Gastrocnemius medialis (tissue), 4 donors: ENCODE results near the gene RHPN2. TPM values are rescaled to one million over a fixed set of nuclear protein-coding genes. Genes with fewer than 3 reads are reported as not detected.

ENCODE experiments used
- ATAC-seq, 2 donors: fragments of 150-250 bp; one replicate each; pipeline ENCODE4 v1.9.1; 2016
- DNase-seq, 2 donors: peaks; one replicate each; pipeline ENCODE4 v3.0.0-alpha.2; 2019
- H3K27ac ChIP-seq, 4 donors: fragments of 200-600 bp; sonication (generic); 1 replicate in 1 of 4; 2 replicates in 3 of 4; pipeline ENCODE4 v1.5.1; 2016 to 2018; ENCODE audit warnings: mild to moderate bottlenecking in 2 of 4, moderate library complexity in 1 of 4
- H3K27me3 ChIP-seq, 3 donors: fragments of 200-600 bp; sonication (generic) in 2 of 3; 1 replicate in 1 of 3; 2 replicates in 2 of 3; pipeline versions ENCODE4 v1.5.1 to v1.6.0; 2016 to 2019; ENCODE audit warnings: mild to moderate bottlenecking in 1 of 3, moderate library complexity in 1 of 3
- H3K36me3 ChIP-seq, 2 donors: fragments of 200-600 bp; sonication (generic) in 1 of 2; one replicate each; pipeline ENCODE4 v1.5.1; 2017 to 2018
- H3K4me1 ChIP-seq, 2 donors: fragments of 200-600 bp; sonication (generic) in 1 of 2; one replicate each; pipeline ENCODE4 v1.5.1; 2016 to 2017; ENCODE audit warnings: mild to moderate bottlenecking in 2 of 2
- H3K4me3 ChIP-seq, 4 donors: fragments of 200-600 bp; sonication (generic) in 3 of 4; 1 replicate in 1 of 4; 2 replicates in 3 of 4; pipeline ENCODE4 v1.5.1; 2016 to 2019; ENCODE audit warnings: mild to moderate bottlenecking in 2 of 4
- H3K9me3 ChIP-seq, 3 donors: fragments of 200-600 bp; sonication (generic) in 2 of 3; 1 replicate in 1 of 3; 2 replicates in 2 of 3; pipeline ENCODE4 v1.5.1; 2016 to 2019
- POLR2A ChIP-seq, 2 donors: fragments of 450-650 bp; IDR thresholded peaks; one replicate each; pipeline ENCODE4 v1.6.1; 2017; ENCODE audit warnings: antibody characterized with exemption in 2 of 2, mild to moderate bottlenecking in 2 of 2, moderate library complexity in 2 of 2
- in situ Hi-C, 4 donors: fragments of 200-750 bp; cut with MboI; loops; one replicate each; pipeline versions ENCODE4 v1.15.0 to v1.8.0; 2017; ENCODE audit warnings: low sequenced_read_pairs in 4 of 4
- intact Hi-C: fragments of 100-400 bp; cut with DNase I; formaldehyde crosslinking; loops from one replicate; pipeline ENCODE4 v1.15.1; 2023; ENCODE audit warnings: low total_unique reads
- total RNA-seq, 4 donors: library from RNA; depleted of rRNA; stranded (reverse); fragments of >200 nt; gene quantifications; one replicate each; pipeline versions ENCODE4 v1.1.0 to v1.2.3, GENCODE V29; 2016
- TF ChIP-seq, protein P1 (sequence below), 5 experiments: fragments of 450-650 bp in 3 of 5; fragments of 200-600 bp in 2 of 5; sonication (generic) in 2 of 5; IDR thresholded peaks in 4 of 5; conservative IDR thresholded peaks in 1 of 5; 1 replicate in 4 of 5; 2 replicates in 1 of 5; pipeline ENCODE4 v1.5.1; 2016 to 2019; ENCODE audit warnings: antibody characterized with exemption in 5 of 5, mild to moderate bottlenecking in 3 of 5, moderate library complexity in 3 of 5

RHPN2 gene
- total RNA-seq, 4 donors from 2014 or later: 0.39 to 0.71 (median 0.70) TPM; not detected in 1

DNA sequence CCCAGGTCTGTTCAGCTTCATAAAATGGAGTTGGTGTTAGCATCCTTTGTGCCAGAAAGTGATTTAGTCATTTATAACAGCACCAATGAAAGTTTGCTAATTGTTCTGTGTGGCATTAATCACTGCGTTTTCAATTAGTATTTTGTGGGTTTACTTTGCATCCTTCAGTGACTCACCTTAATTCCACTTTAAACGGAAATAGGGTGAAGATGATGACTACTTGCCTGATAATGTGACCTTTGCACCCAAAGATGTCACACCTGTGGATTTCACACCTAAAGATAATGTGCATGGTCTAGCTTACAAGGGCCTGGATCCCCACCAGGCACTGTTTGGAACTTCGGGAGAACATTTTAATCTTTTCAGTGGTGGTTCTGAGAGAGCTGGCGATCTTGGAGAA lies 31.3 kb upstream of the RHPN2 start:
- TF ChIP-seq, protein P1, sequence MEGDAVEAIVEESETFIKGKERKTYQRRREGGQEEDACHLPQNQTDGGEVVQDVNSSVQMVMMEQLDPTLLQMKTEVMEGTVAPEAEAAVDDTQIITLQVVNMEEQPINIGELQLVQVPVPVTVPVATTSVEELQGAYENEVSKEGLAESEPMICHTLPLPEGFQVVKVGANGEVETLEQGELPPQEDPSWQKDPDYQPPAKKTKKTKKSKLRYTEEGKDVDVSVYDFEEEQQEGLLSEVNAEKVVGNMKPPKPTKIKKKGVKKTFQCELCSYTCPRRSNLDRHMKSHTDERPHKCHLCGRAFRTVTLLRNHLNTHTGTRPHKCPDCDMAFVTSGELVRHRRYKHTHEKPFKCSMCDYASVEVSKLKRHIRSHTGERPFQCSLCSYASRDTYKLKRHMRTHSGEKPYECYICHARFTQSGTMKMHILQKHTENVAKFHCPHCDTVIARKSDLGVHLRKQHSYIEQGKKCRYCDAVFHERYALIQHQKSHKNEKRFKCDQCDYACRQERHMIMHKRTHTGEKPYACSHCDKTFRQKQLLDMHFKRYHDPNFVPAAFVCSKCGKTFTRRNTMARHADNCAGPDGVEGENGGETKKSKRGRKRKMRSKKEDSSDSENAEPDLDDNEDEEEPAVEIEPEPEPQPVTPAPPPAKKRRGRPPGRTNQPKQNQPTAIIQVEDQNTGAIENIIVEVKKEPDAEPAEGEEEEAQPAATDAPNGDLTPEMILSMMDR (IDR thresholded peaks at IDR 0.05 in 4 of 5, conservative IDR thresholded peaks at IDR 0.05 in 1 of 5): no peak
- TF ChIP-seq POLR2A (IDR thresholded peaks at IDR 0.05): no peak
- peaks cover 0 to 85% of the 10 kb centered on the region in 2 donors for H3K36me3 ChIP-seq
- ATAC-seq: no peak
- in situ Hi-C loops (no loop called here), intact Hi-C loops (no loop called here)
- H3K27me3 ChIP-seq: no peaks in the 10 kb centered on the region
- H3K4me3 ChIP-seq: no peak overlapping the region
- DNase-seq: no peak
- H3K9me3 ChIP-seq: no peaks in the 10 kb centered on the region
- H3K27ac ChIP-seq: no peak overlapping the region
- peaks cover 4 to 16% of the 10 kb centered on the region in 2 donors for H3K4me1 ChIP-seq

DNA sequence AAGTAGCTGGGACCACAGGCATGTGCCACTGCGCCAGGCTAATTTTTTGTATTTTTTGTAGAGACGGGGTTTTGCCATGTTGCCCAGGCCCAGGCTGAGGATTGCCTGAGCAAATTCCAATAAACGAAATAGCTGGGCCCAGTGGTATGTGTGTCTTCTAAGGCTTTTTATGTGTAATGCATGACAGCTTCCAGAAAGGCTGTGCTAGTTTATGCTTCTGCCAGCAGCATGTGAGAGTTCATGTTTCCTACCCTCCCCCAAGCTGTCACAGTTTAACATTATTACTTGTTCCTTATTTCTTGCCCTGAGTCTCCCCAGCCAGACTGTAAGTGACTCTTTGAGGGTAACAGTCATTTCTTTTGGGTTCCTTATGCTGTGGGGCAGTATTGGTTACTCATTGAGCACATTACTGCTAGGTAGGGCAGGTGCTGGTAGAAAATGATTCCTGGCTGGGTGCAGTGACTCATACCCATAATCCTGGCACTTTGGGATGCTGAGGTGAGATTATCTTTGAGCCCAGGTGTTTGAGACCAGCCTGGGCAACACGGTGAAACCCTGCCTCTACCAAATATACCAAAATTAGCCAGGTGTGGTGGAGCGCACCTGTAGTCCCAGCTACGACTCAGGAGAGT lies 29.9 kb upstream of the RHPN2 start:
- Histone ChIP-seq H3K27ac (peak overlapping the region in 3 of 4 donors; percentile 28 to 68 (median 61)), H3K9me3 (no peaks in the 10 kb centered on the region), H3K27me3 (no peaks in the 10 kb centered on the region), H3K36me3 (peaks cover 0 to 85% of the 10 kb centered on the region in 2 donors), H3K4me3 (no peak overlapping the region), H3K4me1 (peaks cover 4 to 16% of the 10 kb centered on the region in 2 donors)
- in situ Hi-C loops: no loop called here
- no peak for TF ChIP-seq POLR2A (IDR thresholded peaks at IDR 0.05)
- TF ChIP-seq, protein P1 (IDR thresholded peaks at IDR 0.05 in 4 of 5, conservative IDR thresholded peaks at IDR 0.05 in 1 of 5): no peak
- no peak for DNase-seq
- intact Hi-C loops: no loop called here
- ATAC-seq: peak; percentile 76 to 81

DNA sequence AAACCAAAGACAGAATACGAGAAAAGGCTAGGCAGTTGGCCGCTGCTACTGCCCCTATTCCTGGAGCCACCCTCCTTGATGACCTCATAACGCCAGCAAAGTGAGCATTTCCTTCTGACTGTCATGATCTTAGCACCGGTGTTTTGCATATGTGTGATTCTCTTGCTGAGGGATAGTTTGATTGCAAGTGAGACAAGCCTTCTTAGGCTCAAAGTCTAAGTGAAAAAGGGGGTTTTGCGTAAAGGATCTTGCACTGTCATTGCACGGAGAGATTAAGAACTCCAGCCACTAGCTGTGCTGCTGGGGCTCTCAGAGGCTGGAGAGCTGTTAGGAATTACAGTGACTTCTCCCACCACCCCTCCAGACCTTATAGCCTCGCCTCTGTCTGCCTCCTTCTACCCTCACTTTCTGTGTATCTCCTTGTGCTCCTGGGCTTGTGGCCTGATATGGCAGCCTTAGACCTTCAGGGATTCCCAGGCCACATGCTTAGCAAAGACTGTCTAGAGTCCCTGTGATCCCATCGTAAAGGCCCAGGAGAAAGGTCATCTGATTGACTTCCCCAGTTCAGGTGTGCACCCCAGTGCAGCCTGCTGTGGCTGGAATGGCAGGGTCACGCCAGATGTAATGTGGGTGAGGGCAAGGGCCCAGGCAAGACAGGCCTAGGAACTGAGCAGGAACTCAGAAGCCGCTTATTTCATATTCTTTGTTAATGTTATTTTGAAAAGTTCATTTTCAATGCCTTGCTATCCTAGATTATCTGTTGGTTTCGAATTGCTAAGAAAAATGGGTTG lies 28.9 kb upstream of the RHPN2 start:
- in situ Hi-C loops: no loop called here
- intact Hi-C loops: no loop called here
- H3K4me3 ChIP-seq: no peak overlapping the region
- no peaks in the 10 kb centered on the region for H3K27me3 ChIP-seq
- no peaks in the 10 kb centered on the region for H3K9me3 ChIP-seq
- H3K4me1 ChIP-seq: peaks cover 4 to 16% of the 10 kb centered on the region in 2 donors
- TF ChIP-seq, protein P1 (IDR thresholded peaks at IDR 0.05 in 4 of 5, conservative IDR thresholded peaks at IDR 0.05 in 1 of 5): no peak
- TF ChIP-seq POLR2A (IDR thresholded peaks at IDR 0.05): no peak
- peak overlapping the region in 2 of 4 donors; percentile 61 to 68 for H3K27ac ChIP-seq
- DNase-seq: no peak
- H3K36me3 ChIP-seq: peaks cover 0 to 86% of the 10 kb centered on the region in 2 donors
- ATAC-seq: no peak

DNA sequence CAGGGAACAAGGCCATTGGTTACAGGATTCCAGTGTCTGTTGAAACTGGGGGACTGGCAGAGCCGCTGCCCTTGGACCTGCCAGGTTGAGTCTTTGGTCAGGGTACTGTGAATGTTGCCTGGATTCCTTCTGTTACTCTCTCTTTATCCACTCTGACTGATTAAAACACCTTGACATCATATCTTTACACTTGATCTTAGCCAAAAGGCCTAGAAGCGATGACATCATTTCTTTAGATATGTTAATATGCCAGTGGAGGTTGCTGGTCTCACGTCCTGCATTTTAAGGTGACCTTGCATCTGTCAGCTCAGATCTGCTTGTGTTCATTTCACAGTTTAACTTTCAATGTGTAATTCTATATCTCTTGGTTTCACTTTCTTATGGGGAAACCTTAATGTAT lies 25.5 kb upstream of the RHPN2 start:
- intact Hi-C loops (no loop called here), in situ Hi-C loops (no loop called here)
- Histone ChIP-seq H3K4me3 (no peak overlapping the region), H3K9me3 (no peaks in the 10 kb centered on the region), H3K36me3 (peaks cover 0 to 65% of the 10 kb centered on the region in 2 donors), H3K4me1 (peaks cover 12 to 23% of the 10 kb centered on the region in 2 donors), H3K27me3 (no peaks in the 10 kb centered on the region), H3K27ac (no peak overlapping the region)
- TF ChIP-seq, protein P1 (IDR thresholded peaks at IDR 0.05 in 4 of 5, conservative IDR thresholded peaks at IDR 0.05 in 1 of 5): no peak
- TF ChIP-seq POLR2A (IDR thresholded peaks at IDR 0.05): no peak
- ATAC-seq (no peak), DNase-seq (no peak)
